ENCODE measurements around the gene NKD2.

Gene NKD2

GRCh38 chr5:1047332-1047965, 38.8 kb downstream of the NKD2 start:
- DNase-seq, result no peak

DNA sequence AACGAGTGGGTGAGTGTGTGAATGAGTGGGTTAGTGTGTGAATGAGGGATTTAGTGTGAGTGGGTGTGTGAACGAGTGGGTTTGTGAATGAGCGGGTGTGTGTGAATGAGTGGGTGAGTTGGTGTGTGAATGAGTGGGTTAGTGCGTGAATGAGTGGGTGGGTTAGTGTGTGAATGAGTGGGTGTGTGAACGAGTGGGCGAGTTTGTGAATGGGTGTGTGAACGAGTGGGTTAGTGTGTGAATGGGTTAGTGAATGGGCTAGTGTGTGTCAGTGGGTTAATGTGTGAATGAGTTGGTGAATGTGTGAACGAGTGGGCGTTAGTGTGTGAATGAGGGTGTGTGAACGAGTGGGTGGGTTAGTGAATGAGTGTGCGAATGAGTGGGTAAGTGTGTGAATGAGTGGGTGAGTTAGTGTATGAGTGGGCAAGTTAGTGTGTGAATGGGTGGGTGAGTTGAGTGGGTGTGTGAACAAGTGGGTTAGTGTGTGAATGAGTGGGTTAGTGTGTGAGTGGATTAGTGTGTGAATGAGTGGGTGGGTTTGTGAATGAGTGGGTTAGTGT, 39.6 kb downstream of the NKD2 start:
- DNase-seq, result no peak

DNA sequence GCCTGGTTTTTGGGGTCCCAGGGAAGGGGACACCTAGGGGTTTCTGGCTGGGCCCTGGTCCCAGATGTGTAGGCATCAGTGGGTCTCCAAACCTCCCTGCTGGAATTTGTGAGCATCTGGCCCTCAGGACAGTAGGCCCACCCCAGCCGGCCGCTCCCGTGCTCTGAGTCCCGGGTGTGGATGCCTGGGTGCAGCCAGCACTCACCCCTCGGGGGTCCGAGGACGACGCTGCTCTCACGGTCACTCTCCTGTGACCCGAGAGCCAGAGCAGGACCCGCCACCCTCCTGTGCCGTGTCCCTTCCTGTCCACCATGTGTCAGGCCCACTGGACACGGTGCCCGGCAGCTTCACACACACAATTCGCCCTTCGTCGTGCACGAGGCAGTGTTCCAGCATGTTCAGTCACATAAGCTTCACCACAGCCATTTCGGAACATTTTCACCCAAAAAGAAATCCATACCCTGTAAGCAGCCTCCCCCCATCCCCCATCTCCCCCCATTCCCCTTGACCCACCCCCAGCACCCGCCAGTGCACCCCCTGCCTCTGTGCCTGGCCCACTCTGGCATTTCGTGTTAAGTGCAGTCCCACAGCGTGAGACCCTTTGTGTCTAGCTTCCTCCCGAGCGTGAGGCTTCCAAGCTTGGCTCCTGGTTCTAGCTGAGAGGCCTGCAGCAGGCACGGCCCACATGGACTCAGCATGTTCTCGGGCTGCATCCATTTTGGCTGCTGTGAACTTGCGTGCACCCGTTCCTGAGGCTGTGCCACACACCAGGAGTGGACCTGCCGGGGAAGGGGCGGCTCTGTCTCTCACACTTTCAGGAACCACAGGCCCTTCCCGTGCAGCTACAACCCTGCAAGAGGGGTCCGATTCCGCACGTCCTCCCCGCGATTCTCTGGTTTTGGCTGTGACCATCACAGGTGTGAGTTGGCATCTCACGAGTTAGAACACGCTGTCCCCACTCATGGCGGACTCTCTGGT, 40.5 kb downstream of the NKD2 start:
- DNase-seq, result no peak

GRCh38 chr5:1050423-1051365, 42.1 kb downstream of the NKD2 start:
- no peak for DNase-seq

- DNase-seq, result no peak
These were observed 42.7 kb downstream of the NKD2 start for GRCh38 chr5:1051366-1051720.

DNA sequence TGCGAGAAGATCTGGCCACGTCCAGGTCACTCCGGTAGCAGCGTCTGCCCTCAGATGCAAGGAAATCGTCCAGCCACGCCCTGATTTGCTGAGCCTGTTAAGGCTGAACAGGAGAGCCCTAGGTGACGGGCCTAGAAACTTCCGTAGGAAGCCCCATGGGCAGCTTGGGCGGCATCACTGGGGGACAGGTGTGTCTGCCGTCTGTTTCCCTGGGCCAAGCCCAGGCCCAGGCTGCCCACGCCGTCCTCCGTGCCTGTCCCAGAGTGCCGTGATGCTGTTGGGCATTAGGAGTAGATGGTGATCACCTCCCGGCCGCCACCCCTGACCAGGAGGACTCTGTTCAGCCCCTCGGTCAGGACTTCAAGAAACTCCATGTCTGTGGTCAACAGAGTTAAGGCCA, 43.5 kb downstream of the NKD2 start:
- DNase-seq, result no peak

GRCh38 chr5:1052641-1053390, 44.2 kb downstream of the NKD2 start:
- DNase-seq, result no peak

- no peak for DNase-seq
These were observed 44.9 kb downstream of the NKD2 start for GRCh38 chr5:1053391-1054017.

DNA sequence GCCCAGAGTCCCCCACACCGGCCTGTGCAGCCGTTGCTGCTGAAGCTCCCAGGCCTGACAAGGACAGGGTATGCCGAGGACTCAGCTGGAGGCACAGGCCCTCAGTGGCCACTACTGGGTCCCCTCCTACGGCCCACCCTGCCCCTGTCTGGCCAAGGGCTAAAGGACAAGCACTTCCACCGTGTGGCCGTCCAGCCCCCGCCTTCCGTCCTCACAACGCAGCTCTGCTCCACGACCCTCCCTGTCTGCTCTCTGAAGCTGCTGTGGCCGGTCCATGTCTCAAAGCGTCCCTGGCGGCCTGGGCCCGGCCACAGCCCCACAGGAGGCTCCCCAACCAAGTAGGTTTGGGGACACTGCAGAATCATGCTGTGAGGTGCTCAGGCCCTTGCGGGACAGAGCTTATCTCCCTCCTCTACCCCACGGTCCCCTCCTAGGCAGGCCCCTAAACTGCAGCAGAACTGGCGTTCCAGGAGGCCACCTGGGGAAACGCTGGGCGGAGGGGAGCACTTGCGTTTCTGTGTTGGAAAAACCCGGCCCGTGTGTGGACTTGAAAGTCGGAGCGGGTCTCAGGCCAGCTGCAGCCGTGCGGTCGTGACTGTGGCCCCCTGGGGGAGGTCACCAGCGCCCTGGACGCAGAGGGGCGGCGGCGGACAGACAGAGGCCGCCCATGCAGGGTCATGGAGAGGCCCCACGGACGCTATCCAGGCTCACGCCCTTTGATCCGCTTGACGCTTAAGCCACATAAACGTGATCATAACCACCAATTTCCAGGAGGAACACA, 45.6 kb downstream of the NKD2 start:
- no peak for DNase-seq

GRCh38 chr5:1054799-1055775, 46.5 kb downstream of the NKD2 start:
- DNase-seq, result no peak

GRCh38 chr5:1055896-1056610, 47.5 kb downstream of the NKD2 start:
- DNase-seq, result no peak

- DNase-seq, result no peak
These were observed 48.2 kb downstream of the NKD2 start for GRCh38 chr5:1056611-1057484.

GRCh38 chr5:1057485-1058082, 49.0 kb downstream of the NKD2 start:
- DNase-seq, result no peak

- DNase-seq, result no peak
These were observed 49.7 kb downstream of the NKD2 start for GRCh38 chr5:1058083-1058945.

GRCh38 chr5:1058988-1059883, 50.6 kb downstream of the NKD2 start:
- DNase-seq, result no peak
